ENCODE results near the gene LDLRAD3.

LDLRAD3 gene

GRCh38 chr11:36110668-36111410, 167.0 kb downstream of the LDLRAD3 start:
- DNase-seq, result no peak

DNA sequence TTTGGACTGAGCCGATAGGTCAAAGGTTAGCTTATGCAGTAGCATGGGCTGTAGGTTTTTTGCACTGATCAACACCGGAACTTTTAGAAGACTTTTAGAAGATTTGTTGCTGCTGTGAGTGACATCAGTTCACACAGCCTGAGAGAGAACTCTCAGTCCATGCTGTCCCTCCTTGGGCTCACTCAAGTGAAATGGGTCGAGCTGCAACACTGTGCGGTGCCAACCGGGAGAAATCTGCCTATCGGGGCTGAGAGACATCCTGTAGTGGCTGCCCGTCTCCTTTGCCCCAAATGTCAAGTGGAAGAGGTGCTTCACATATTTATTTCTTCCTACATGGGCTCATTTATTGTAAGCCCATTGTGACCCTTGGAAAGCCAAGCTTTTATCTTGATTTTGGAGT, 170.2 kb downstream of the LDLRAD3 start:
- no peak for DNase-seq

- DNase-seq, result no peak
These were observed 171.5 kb downstream of the LDLRAD3 start for GRCh38 chr11:36115378-36115801.

GRCh38 chr11:36116161-36116560, 172.3 kb downstream of the LDLRAD3 start:
- no peak for DNase-seq

DNA sequence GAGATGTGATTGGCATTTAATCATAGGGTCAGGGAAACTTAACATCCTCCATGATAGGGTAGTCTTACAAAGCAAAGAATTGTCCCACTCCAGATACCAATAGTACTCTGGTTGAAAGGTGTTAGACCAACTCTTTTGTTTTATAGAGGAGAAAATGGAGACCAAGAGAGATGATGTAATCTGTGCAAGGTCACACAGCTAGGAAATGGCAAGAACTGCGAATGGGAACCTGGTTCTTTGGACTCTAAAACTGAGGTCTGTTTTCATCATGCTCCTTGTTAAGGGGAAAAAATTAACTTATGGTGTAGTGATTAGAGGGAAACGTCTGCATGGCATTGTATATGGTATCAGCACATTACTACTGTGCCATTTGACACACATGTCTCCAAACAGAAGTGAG, 174.2 kb downstream of the LDLRAD3 start:
- no peak for DNase-seq

GRCh38 chr11:36119300-36119699, 175.4 kb downstream of the LDLRAD3 start:
- no peak for DNase-seq

DNA sequence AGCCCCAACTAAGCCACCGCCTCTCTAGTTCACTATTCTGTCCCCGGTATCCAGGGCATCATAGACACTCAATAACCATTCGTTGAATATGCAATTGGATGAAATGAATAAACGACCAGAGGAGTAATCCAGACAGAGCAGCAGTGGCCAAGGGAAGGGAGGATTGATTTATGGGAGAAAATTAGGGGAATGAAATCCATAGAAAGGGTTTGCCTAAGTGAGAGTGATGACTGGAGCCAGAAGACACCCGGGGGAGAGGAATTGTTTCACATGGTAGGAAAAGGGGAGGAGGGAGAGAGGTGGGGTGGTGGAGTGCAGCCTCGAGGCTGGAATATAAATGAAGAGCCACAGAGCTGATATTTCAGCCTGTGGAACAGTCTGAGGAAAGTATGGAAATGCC, 177.2 kb downstream of the LDLRAD3 start:
- no peak for DNase-seq

DNA sequence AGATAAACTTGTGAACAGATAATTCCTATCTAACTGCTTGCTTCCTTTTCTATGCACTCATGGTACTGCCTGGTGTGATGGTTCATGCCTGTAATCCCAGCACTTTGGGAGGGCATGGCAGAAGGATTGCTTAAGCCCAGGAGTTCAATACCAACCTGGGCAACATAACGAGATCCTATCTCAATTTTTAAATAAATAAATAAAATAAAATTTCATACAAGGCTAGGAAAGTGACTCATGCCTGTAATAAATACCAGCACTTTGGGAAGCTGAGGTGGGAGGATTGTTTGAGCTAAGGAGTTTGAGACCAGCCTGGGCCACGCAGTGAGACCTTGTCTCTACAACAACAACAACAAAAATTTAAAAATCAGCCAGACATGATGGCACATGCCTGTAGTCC, 178.8 kb downstream of the LDLRAD3 start:
- no peak for DNase-seq

DNA sequence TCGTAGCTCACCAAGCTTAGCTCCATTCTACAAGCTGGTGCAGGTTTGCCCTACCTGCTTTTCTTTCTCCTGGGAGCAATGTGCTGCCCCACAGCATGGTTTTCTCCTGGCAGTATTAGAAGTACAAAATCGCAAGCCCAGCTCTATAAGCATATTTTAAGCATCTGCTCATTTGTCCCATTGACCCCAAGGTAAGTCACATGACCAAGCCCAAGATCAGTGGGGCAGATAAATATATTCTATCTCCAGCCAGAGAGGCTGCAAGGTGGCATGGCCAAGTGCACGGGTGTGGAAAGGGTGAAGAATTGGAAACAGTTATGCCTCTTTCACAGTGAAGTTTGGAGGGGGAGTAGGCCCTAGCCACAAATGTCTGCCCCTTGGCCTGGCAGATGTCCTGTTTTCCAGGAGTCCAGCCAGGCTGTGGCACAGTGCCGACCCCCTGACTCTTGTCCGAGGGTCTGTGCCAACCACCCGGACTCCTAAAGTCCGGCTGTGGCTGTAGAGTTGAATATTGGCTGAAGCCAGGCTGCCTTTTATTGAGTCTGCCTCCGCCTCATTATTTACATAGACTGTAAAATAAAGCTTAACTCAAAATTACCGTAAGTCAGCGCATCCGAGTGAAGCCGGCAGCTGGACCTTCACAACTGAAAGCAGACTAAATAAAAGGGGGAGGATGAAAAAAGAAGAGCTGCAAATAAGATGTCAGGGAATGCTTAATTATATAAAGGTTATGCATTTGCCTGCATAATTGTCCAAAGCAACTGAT, 179.7 kb downstream of the LDLRAD3 start:
- DNase-seq, result no peak

DNA sequence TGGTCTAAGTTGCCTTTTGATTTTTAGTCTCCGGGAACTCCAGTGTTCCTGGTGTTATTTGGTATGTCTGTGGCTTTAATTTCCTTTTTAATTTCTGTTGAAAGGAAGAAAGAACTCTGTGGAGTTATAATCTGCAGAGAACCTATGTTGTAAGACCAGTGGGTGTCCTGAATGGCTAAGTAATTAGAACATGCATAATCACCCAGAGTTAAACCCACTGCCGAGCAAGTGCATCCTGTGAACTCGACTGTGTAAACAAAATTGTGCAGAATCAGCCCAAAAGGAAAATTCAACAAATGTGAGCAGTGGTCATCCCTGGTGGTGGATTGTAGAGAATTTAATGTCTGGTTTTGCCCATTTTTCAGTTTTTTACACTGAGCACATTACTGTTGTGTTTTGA, 182.8 kb downstream of the LDLRAD3 start:
- no peak for DNase-seq

GRCh38 chr11:36127550-36127949, 183.7 kb downstream of the LDLRAD3 start:
- DNase-seq, result no peak

GRCh38 chr11:36129955-36130354, 186.1 kb downstream of the LDLRAD3 start:
- no peak for DNase-seq

DNA sequence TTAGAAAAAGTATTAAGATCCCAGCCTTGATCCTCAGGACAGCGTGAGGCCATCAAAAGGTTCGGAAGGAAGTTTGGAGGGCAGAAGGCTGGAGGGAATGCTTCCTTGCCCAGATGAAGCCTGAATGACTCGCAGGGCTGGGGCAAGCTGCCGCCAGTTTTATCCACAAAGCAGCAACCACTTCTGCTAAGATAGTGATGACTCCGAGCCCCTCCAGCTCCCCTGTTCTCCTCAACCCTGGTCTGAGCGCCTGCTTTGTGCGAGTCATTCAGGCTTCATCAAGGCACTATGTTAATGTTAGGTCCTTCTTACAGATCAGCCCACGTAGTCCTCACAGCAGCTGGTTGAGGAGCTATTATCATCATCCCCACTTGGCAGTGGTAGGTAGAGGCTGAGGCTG, 186.5 kb downstream of the LDLRAD3 start:
- DNase-seq, result no peak

- DNase-seq, result no peak
These were observed 188.0 kb downstream of the LDLRAD3 start for GRCh38 chr11:36131721-36132397.

- no peak for DNase-seq
These were observed 189.1 kb downstream of the LDLRAD3 start for GRCh38 chr11:36132940-36133339.

- DNase-seq, result no peak
These were observed 191.2 kb downstream of the LDLRAD3 start for GRCh38 chr11:36135076-36135475.

- DNase-seq, result no peak
These were observed 195.9 kb downstream of the LDLRAD3 start for GRCh38 chr11:36139767-36140166.

GRCh38 chr11:36141196-36141953, 197.5 kb downstream of the LDLRAD3 start:
- no peak for DNase-seq

GRCh38 chr11:36141956-36142355, 198.1 kb downstream of the LDLRAD3 start:
- no peak for DNase-seq

- DNase-seq, result no peak
These were observed 198.6 kb downstream of the LDLRAD3 start for GRCh38 chr11:36142439-36142838.

- DNase-seq, result no peak
These were observed 199.0 kb downstream of the LDLRAD3 start for GRCh38 chr11:36142879-36143278.

GRCh38 chr11:36146437-36146836, 202.6 kb downstream of the LDLRAD3 start:
- no peak for DNase-seq

- no peak for DNase-seq
These were observed 203.6 kb downstream of the LDLRAD3 start for GRCh38 chr11:36147491-36147890.

Measured in Kasumi-1 (cell line).